HEK293 (cell line): Measurements from ENCODE around the gene C1orf146.

Experiments used
- CTCF ChIA-PET: fragments of 350-600 bp; formaldehyde crosslinking; extraction: SDS; loops from one replicate; lab custom pipeline; 2021; ENCODE audit warnings: antibody characterized with exemption; lab: Yijun Ruan, JAX
- POLR2A ChIA-PET: fragments of 300-600 bp; formaldehyde crosslinking; extraction: SDS; loops from one replicate; lab custom pipeline; 2020; ENCODE audit warnings: antibody characterized with exemption, inconsistent platforms; lab: Yijun Ruan, JAX
- H3K27ac ChIP-seq: fragments of 200-500 bp; sonication (Bioruptor generic); 2 replicates; pipeline ENCODE4 v1.5.1; 2014; ENCODE audit warnings: low read depth, low read length, control low read depth, inconsistent platforms; ENCODE audit errors: extremely low read depth
- H3K36me3 ChIP-seq, 2 experiments: fragments of 200-500 bp in 1 of 2; sonication (Bioruptor generic) in 1 of 2; 1 replicate in 1 of 2; 2 replicates in 1 of 2; pipeline ENCODE4 v1.5.1; 2014 to 2017; ENCODE audit warnings: inconsistent platforms in 2 of 2, low read length in 2 of 2; ENCODE audit not compliant: control insufficient read depth in 2 of 2, insufficient read depth in 1 of 2
- H3K4me1 ChIP-seq: fragments of 200-500 bp; sonication (Bioruptor generic); 2 replicates; pipeline ENCODE4 v1.5.1; 2014; ENCODE audit warnings: mild to moderate bottlenecking, low read length, inconsistent platforms; ENCODE audit not compliant: control insufficient read depth, insufficient read depth
- H3K4me3 ChIP-seq: 2 replicates; pipeline ENCODE4 v1.5.1; 2011; ENCODE audit warnings: low read depth, mild to moderate bottlenecking, control low read depth, low read length, moderate library complexity
- H3K9me3 ChIP-seq: fragments of 200-500 bp; sonication (Bioruptor generic); 2 replicates; pipeline ENCODE4 v1.5.1; 2014; ENCODE audit warnings: low read depth, low read length, inconsistent platforms; ENCODE audit not compliant: control insufficient read depth, insufficient read depth
- GLI4 ChIP-seq: fragments of 450-650 bp; formaldehyde crosslinking; IDR thresholded peaks from 2 replicates; pipeline ENCODE4 v1.5.1; 2016; ENCODE audit warnings: missing biosample characterization, missing genetic modification characterization
- KLF7 ChIP-seq: fragments of 450-650 bp; formaldehyde crosslinking; IDR thresholded peaks from 2 replicates; pipeline ENCODE4 v1.5.1; 2016; ENCODE audit warnings: missing biosample characterization, missing genetic modification characterization, borderline replicate concordance
- OVOL3 ChIP-seq: fragments of 450-650 bp; formaldehyde crosslinking; IDR thresholded peaks from 2 replicates; pipeline ENCODE4 v1.5.1; 2016; ENCODE audit warnings: missing biosample characterization, missing genetic modification characterization
- REPIN1 ChIP-seq: fragments of 450-650 bp; formaldehyde crosslinking; IDR thresholded peaks from 2 replicates; pipeline ENCODE4 v1.5.1; 2017; ENCODE audit warnings: missing biosample characterization, missing genetic modification characterization, low read depth
- ZNF133 ChIP-seq: fragments of 450-650 bp; formaldehyde crosslinking; IDR thresholded peaks from 2 replicates; pipeline ENCODE4 v1.5.1; 2016; ENCODE audit warnings: missing biosample characterization, missing genetic modification characterization
- ZNF16 ChIP-seq: fragments of 450-650 bp; formaldehyde crosslinking; IDR thresholded peaks from 2 replicates; pipeline ENCODE4 v1.5.1; 2016; ENCODE audit warnings: low read depth, missing biosample characterization, missing genetic modification characterization
- ZNF24 ChIP-seq: fragments of 450-650 bp; formaldehyde crosslinking; IDR thresholded peaks from 2 replicates; pipeline ENCODE4 v1.5.1; 2016; ENCODE audit warnings: missing biosample characterization, missing genetic modification characterization
- ZNF324 ChIP-seq: fragments of 450-650 bp; formaldehyde crosslinking; IDR thresholded peaks from 2 replicates; pipeline ENCODE4 v1.5.1; 2016; ENCODE audit warnings: missing biosample characterization, missing genetic modification characterization
- ZNF354C ChIP-seq: fragments of 450-650 bp; formaldehyde crosslinking; IDR thresholded peaks from 2 replicates; pipeline ENCODE4 v1.5.1; 2016; ENCODE audit warnings: missing biosample characterization, missing genetic modification characterization, low read depth, borderline replicate concordance
- ZNF48 ChIP-seq: fragments of 450-650 bp; formaldehyde crosslinking; IDR thresholded peaks from 2 replicates; pipeline ENCODE4 v1.5.1; 2016; ENCODE audit warnings: missing biosample characterization, missing genetic modification characterization
- ZNF521 ChIP-seq: fragments of 450-650 bp; formaldehyde crosslinking; IDR thresholded peaks from 2 replicates; pipeline ENCODE4 v1.5.1; 2017; ENCODE audit warnings: missing biosample characterization, mild to moderate bottlenecking, missing genetic modification characterization
- ZNF529 ChIP-seq: fragments of 450-650 bp; formaldehyde crosslinking; IDR thresholded peaks from 2 replicates; pipeline ENCODE4 v1.5.1; 2017; ENCODE audit warnings: missing genetic modification characterization, missing biosample characterization; ENCODE audit not compliant: insufficient replicate concordance
- ZNF549 ChIP-seq: fragments of 450-650 bp; IDR thresholded peaks from 2 replicates; pipeline ENCODE4 v1.5.1; 2018; ENCODE audit warnings: missing biosample characterization, missing genetic modification characterization, mild to moderate bottlenecking, inconsistent platforms, moderate library complexity
- ZNF555 ChIP-seq: fragments of 450-650 bp; formaldehyde crosslinking; conservative IDR thresholded peaks from 2 replicates; pipeline ENCODE4 v1.5.1; 2017; ENCODE audit warnings: missing biosample characterization, mild to moderate bottlenecking, missing genetic modification characterization, inconsistent platforms
- ZSCAN30 ChIP-seq: fragments of 450-650 bp; IDR thresholded peaks from 2 replicates; pipeline ENCODE4 v1.5.1; 2018; ENCODE audit warnings: missing biosample characterization, mild to moderate bottlenecking, missing genetic modification characterization, moderate library complexity
- TF ChIP-seq, protein P1 (sequence below): fragments of 450-650 bp; formaldehyde crosslinking; IDR thresholded peaks from 2 replicates; pipeline ENCODE4 v1.5.1; 2016; ENCODE audit warnings: missing biosample characterization, missing genetic modification characterization, borderline replicate concordance
- TF ChIP-seq, protein P2 (sequence below): fragments of 450-650 bp; formaldehyde crosslinking; IDR thresholded peaks from 2 replicates; pipeline ENCODE4 v1.5.1; 2016; ENCODE audit warnings: missing biosample characterization, missing genetic modification characterization, borderline replicate concordance
- TF ChIP-seq, protein P3 (sequence below): fragments of 450-650 bp; formaldehyde crosslinking; IDR thresholded peaks from 2 replicates; pipeline ENCODE4 v1.5.1; 2016; ENCODE audit warnings: missing biosample characterization, missing genetic modification characterization
- TF ChIP-seq, protein P4 (sequence below): fragments of 450-650 bp; formaldehyde crosslinking; IDR thresholded peaks from 2 replicates; pipeline ENCODE4 v1.5.1; 2016; ENCODE audit warnings: missing biosample characterization, missing genetic modification characterization
- TF ChIP-seq, protein P5 (sequence below): fragments of 450-650 bp; formaldehyde crosslinking; IDR thresholded peaks from 2 replicates; pipeline ENCODE4 v1.5.1; 2017; ENCODE audit warnings: missing biosample characterization, missing genetic modification characterization
- TF ChIP-seq, protein P6 (sequence below): fragments of 450-650 bp; formaldehyde crosslinking; IDR thresholded peaks from 2 replicates; pipeline ENCODE4 v1.5.1; 2016; ENCODE audit warnings: missing biosample characterization, missing genetic modification characterization

Gene C1orf146

DNA sequence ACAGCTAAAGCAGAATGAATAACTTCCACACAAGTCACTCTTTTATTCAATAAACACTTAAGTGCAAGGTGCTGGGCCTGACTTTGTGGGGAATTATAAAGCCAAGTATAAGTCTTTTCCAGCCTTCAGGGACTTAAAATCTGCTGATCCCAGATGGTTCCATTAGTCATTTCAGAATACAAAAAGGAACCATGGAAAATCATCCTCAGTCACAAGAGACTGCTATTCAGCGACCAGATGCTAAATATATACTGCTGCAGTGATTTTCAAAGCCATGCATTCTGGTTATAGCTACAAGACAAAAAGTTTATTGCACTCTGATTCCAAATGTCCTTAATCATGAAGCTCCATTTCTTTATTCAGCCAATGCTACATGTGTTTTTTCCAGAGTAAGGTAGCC is 55.3 kb downstream of the C1orf146 start (continued):
- TF ChIP-seq, protein P1, sequence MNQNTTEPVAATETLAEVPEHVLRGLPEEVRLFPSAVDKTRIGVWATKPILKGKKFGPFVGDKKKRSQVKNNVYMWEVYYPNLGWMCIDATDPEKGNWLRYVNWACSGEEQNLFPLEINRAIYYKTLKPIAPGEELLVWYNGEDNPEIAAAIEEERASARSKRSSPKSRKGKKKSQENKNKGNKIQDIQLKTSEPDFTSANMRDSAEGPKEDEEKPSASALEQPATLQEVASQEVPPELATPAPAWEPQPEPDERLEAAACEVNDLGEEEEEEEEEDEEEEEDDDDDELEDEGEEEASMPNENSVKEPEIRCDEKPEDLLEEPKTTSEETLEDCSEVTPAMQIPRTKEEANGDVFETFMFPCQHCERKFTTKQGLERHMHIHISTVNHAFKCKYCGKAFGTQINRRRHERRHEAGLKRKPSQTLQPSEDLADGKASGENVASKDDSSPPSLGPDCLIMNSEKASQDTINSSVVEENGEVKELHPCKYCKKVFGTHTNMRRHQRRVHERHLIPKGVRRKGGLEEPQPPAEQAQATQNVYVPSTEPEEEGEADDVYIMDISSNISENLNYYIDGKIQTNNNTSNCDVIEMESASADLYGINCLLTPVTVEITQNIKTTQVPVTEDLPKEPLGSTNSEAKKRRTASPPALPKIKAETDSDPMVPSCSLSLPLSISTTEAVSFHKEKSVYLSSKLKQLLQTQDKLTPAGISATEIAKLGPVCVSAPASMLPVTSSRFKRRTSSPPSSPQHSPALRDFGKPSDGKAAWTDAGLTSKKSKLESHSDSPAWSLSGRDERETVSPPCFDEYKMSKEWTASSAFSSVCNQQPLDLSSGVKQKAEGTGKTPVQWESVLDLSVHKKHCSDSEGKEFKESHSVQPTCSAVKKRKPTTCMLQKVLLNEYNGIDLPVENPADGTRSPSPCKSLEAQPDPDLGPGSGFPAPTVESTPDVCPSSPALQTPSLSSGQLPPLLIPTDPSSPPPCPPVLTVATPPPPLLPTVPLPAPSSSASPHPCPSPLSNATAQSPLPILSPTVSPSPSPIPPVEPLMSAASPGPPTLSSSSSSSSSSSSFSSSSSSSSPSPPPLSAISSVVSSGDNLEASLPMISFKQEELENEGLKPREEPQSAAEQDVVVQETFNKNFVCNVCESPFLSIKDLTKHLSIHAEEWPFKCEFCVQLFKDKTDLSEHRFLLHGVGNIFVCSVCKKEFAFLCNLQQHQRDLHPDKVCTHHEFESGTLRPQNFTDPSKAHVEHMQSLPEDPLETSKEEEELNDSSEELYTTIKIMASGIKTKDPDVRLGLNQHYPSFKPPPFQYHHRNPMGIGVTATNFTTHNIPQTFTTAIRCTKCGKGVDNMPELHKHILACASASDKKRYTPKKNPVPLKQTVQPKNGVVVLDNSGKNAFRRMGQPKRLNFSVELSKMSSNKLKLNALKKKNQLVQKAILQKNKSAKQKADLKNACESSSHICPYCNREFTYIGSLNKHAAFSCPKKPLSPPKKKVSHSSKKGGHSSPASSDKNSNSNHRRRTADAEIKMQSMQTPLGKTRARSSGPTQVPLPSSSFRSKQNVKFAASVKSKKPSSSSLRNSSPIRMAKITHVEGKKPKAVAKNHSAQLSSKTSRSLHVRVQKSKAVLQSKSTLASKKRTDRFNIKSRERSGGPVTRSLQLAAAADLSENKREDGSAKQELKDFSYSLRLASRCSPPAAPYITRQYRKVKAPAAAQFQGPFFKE (tag by site-specific recombination) = no peak
- no peak for TF ChIP-seq OVOL3 (tag by site-specific recombination)
- TF ChIP-seq KLF7 (tag by site-specific recombination) = no peak
- TF ChIP-seq ZNF529 = no peak
- TF ChIP-seq, protein P2, sequence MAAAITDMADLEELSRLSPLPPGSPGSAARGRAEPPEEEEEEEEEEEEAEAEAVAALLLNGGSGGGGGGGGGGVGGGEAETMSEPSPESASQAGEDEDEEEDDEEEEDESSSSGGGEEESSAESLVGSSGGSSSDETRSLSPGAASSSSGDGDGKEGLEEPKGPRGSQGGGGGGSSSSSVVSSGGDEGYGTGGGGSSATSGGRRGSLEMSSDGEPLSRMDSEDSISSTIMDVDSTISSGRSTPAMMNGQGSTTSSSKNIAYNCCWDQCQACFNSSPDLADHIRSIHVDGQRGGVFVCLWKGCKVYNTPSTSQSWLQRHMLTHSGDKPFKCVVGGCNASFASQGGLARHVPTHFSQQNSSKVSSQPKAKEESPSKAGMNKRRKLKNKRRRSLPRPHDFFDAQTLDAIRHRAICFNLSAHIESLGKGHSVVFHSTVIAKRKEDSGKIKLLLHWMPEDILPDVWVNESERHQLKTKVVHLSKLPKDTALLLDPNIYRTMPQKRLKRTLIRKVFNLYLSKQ = no peak

DNA sequence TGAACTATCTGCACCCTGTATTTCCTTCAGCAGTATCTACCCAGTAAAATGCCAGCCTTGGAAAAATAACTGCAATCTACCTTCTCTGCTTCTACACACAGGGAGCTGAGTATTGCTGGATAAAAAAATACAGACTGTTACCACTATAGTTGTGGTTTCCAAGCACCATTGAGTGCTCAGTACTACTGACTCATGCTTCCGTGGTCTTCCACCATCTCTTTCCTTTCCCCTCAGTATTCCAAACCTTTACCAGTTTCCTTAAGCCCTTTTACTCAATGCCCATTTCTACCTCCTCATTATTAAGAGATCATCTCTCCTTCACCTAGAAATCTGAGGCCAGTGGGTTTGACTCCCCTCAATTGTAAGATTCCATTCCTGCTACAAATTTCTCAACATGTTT is 57.2 kb downstream of the C1orf146 start:
- no peaks in the 10 kb centered on the region for H3K4me1 ChIP-seq
- POLR2A ChIA-PET = no interaction called here
- H3K27ac ChIP-seq = no peak overlapping the region
- H3K4me3 ChIP-seq = no peak overlapping the region
- H3K9me3 ChIP-seq = no peaks in the 10 kb centered on the region
- TF ChIP-seq ZNF354C (no peak), GLI4 (tag by site-specific recombination) (no peak)
- TF ChIP-seq, protein P3, sequence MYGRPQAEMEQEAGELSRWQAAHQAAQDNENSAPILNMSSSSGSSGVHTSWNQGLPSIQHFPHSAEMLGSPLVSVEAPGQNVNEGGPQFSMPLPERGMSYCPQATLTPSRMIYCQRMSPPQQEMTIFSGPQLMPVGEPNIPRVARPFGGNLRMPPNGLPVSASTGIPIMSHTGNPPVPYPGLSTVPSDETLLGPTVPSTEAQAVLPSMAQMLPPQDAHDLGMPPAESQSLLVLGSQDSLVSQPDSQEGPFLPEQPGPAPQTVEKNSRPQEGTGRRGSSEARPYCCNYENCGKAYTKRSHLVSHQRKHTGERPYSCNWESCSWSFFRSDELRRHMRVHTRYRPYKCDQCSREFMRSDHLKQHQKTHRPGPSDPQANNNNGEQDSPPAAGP (tag by site-specific recombination) = no peak
- TF ChIP-seq, all 188 proteins: peak for 0
- CTCF ChIA-PET = interaction anchor here (1.1 kb wide), 1 partner anchor 993 kb away, joined by 4 read pairs; no protein-coding TSS in a partner anchor
- peaks cover 23 to 86% of the 10 kb centered on the region in 2 experiments for H3K36me3 ChIP-seq

DNA sequence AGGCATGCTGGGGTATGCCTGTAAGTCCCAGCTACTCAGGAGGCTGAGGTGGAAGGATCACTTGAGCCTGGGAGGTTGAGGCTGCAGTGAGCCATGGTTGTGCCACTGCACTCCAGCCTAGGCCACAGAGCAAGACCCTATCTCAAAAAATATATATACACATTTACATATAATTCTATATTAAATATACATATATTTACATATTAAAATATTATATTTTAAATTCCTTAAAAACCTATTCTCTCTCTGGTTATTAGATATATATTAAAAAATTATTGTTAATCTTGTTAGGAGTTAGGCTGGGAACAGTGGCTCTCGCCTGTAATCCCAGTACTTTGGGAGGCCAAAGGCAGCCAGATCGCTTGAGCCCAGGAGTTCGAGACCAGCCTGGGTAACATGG is 58.4 kb downstream of the C1orf146 start:
- no peaks in the 10 kb centered on the region for H3K9me3 ChIP-seq
- no peak overlapping the region for H3K27ac ChIP-seq
- H3K36me3 ChIP-seq = peaks cover 15 to 88% of the 10 kb centered on the region in 2 experiments
- CTCF ChIA-PET = interaction anchor here (0.7 kb wide), 2 partner anchors 23 to 279 kb away, joined by 4 read pairs; no protein-coding TSS in a partner anchor
- no peak overlapping the region for H3K4me3 ChIP-seq
- H3K4me1 ChIP-seq = no peaks in the 10 kb centered on the region
- POLR2A ChIA-PET = no interaction called here
- no peak for TF ChIP-seq ZSCAN30 (tag by site-specific recombination)
- no peak for TF ChIP-seq REPIN1 (tag by site-specific recombination)
- TF ChIP-seq, protein P4, sequence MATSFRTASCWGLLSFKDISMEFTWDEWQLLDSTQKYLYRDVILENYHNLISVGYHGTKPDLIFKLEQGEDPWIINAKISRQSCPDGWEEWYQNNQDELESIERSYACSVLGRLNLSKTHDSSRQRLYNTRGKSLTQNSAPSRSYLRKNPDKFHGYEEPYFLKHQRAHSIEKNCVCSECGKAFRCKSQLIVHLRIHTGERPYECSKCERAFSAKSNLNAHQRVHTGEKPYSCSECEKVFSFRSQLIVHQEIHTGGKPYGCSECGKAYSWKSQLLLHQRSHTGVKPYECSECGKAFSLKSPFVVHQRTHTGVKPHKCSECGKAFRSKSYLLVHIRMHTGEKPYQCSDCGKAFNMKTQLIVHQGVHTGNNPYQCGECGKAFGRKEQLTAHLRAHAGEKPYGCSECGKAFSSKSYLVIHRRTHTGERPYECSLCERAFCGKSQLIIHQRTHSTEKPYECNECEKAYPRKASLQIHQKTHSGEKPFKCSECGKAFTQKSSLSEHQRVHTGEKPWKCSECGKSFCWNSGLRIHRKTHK (tag by site-specific recombination) = no peak
- TF ChIP-seq, protein P5, sequence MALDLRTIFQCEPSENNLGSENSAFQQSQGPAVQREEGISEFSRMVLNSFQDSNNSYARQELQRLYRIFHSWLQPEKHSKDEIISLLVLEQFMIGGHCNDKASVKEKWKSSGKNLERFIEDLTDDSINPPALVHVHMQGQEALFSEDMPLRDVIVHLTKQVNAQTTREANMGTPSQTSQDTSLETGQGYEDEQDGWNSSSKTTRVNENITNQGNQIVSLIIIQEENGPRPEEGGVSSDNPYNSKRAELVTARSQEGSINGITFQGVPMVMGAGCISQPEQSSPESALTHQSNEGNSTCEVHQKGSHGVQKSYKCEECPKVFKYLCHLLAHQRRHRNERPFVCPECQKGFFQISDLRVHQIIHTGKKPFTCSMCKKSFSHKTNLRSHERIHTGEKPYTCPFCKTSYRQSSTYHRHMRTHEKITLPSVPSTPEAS = no peak
- TF ChIP-seq ZNF133 (tag by site-specific recombination) = no peak
- TF ChIP-seq ZNF521 (tag by site-specific recombination) = no peak
- TF ChIP-seq ZNF555 (tag by site-specific recombination) = no peak
- TF ChIP-seq, protein P6, sequence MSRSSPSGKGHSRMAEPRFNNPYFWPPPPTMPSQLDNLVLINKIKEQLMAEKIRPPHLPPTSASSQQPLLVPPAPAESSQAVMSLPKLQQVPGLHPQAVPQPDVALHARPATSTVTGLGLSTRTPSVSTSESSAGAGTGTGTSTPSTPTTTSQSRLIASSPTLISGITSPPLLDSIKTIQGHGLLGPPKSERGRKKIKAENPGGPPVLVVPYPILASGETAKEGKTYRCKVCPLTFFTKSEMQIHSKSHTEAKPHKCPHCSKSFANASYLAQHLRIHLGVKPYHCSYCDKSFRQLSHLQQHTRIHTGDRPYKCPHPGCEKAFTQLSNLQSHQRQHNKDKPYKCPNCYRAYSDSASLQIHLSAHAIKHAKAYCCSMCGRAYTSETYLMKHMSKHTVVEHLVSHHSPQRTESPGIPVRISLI (tag by site-specific recombination) = no peak
- TF ChIP-seq ZNF48 (tag by site-specific recombination) = no peak
- no peak for TF ChIP-seq ZNF24 (tag by site-specific recombination)
- no peak for TF ChIP-seq ZNF16 (tag by site-specific recombination)
- no peak for TF ChIP-seq ZNF324 (tag by site-specific recombination)
- no peak for TF ChIP-seq ZNF529
- TF ChIP-seq ZNF549 (tag by site-specific recombination) = no peak
